GOT3 (cell line): ENCODE results near the gene MST1R.
"Not testable (repeated sequence)": the region's sequence is repeated elsewhere in the genome, so short reads cannot be mapped to it uniquely, and the experiment has no call there.

Experiments used
- DNase-seq: peaks from one replicate; lab custom pipeline; 2025; ENCODE audit warnings: mixed read lengths; lab: John Stamatoyannopoulos, UW

The MST1R gene

GRCh38 chr3:49911611-49912010 lies 7.9 kb upstream of the MST1R start:
- DNase-seq: no peak

GRCh38 chr3:49911124-49911420 lies 7.4 kb upstream of the MST1R start:
- no peak for DNase-seq

- no peak for DNase-seq
These were observed 6.9 kb upstream of the MST1R start for GRCh38 chr3:49910409-49911123.

- DNase-seq: no peak
These were observed 4.9 kb upstream of the MST1R start for GRCh38 chr3:49908373-49909199.

- no peak for DNase-seq
These were observed 2.5 kb upstream of the MST1R start for GRCh38 chr3:49906073-49906743.

GRCh38 chr3:49904448-49904847 lies 775 bp upstream of the MST1R start:
- not testable (repeated sequence) for DNase-seq

GRCh38 chr3:49902511-49903345 lies 945 bp downstream of the MST1R start:
- no peak for DNase-seq

GRCh38 chr3:49901366-49902339 lies 2.0 kb downstream of the MST1R start:
- no peak for DNase-seq

- peak; percentile 31 for DNase-seq
These were observed 3.1 kb downstream of the MST1R start for GRCh38 chr3:49900491-49901153.

- no peak for DNase-seq
These were observed 3.9 kb downstream of the MST1R start for GRCh38 chr3:49899815-49900214.

GRCh38 chr3:49898991-49899390 lies 4.7 kb downstream of the MST1R start:
- no peak for DNase-seq

- DNase-seq: no peak
These were observed 7.3 kb downstream of the MST1R start for GRCh38 chr3:49896345-49896744.

- no peak for DNase-seq
These were observed 7.9 kb downstream of the MST1R start for GRCh38 chr3:49895791-49896190.

- DNase-seq: no peak
These were observed 14.4 kb downstream of the MST1R start for GRCh38 chr3:49889296-49889695.

GRCh38 chr3:49886922-49887265 lies 16.8 kb downstream of the MST1R start:
- DNase-seq: no peak

GRCh38 chr3:49883998-49884397 lies 19.7 kb downstream of the MST1R start:
- DNase-seq: no peak

- no peak for DNase-seq
These were observed 21.5 kb downstream of the MST1R start for GRCh38 chr3:49882166-49882565.

GRCh38 chr3:49880581-49881315 lies 22.9 kb downstream of the MST1R start:
- no peak for DNase-seq

- DNase-seq: no peak
These were observed 24.0 kb downstream of the MST1R start for GRCh38 chr3:49879721-49880120.

- no peak for DNase-seq
These were observed 25.0 kb downstream of the MST1R start for GRCh38 chr3:49878686-49879085.
